AG10803 (cell line): Measurements from ENCODE around the gene DEPP1.

Experiments
- DNase-seq: peaks from one replicate; pipeline ENCODE4 v3.0.0; 2010; ENCODE audit warnings: low read depth
- H3K4me3 ChIP-seq: 2 replicates; pipeline ENCODE4 v1.5.1; 2011; ENCODE audit warnings: mild to moderate bottlenecking, low read length, control low read depth
- CTCF ChIP-seq: conservative IDR thresholded peaks from 2 replicates; pipeline ENCODE4 v1.5.1; 2011; ENCODE audit warnings: mild to moderate bottlenecking, low read length, control low read depth, inconsistent platforms

DEPP1 gene

GRCh38 chr10:44982114-44982460, 3.5 kb upstream of the DEPP1 start:
- H3K4me3 ChIP-seq = no peak overlapping the region
- no peak for TF ChIP-seq CTCF
- no peak for DNase-seq

GRCh38 chr10:44981172-44982113, 2.8 kb upstream of the DEPP1 start:
- peak; percentile 89 for DNase-seq
- TF ChIP-seq CTCF = no peak
- H3K4me3 ChIP-seq = no peak overlapping the region

- no peak for TF ChIP-seq CTCF
- H3K4me3 ChIP-seq = no peak overlapping the region
- no peak for DNase-seq
These were observed 1.9 kb upstream of the DEPP1 start for GRCh38 chr10:44980309-44981171.

GRCh38 chr10:44979281-44980191, 927 bp upstream of the DEPP1 start:
- no peak for DNase-seq
- TF ChIP-seq CTCF = no peak
- H3K4me3 ChIP-seq = no peak overlapping the region

GRCh38 chr10:44978213-44978569, 418 bp downstream of the DEPP1 start:
- DNase-seq = no peak
- no peak for TF ChIP-seq CTCF
- peak overlapping the region; percentile 79 for H3K4me3 ChIP-seq

GRCh38 chr10:44977287-44978212, 1.1 kb downstream of the DEPP1 start:
- TF ChIP-seq CTCF = no peak
- H3K4me3 ChIP-seq = peak overlapping the region; percentile 79
- no peak for DNase-seq
